ENCODE results near the gene OVCH1.

OVCH1 gene

DNA sequence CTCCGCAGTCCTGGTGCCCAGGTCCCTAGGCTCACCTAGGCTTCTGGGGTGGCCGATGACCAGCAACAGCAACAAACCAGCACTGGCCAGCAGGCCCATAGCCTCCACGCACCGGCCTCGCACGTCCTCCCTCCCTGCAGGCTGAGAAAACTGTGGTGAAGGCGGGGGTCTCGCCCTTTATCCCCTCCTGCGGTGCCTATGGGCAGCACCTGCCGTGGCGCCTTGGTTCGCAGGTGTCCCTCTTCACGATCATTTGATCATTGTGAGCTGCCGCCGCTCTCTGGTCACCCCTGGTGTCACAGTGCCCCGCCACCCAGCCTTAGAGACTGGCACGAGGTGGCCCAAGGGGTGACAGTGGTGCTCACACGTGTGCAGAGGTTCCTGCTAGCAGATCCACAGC is at the start of gene OVCH1:
OVCH1 (minus strand) TSS at position 99 of the 400 bp plus-strand sequence; CDS start at position 99, 0 bp downstream.
- no peak for DNase-seq

DNA sequence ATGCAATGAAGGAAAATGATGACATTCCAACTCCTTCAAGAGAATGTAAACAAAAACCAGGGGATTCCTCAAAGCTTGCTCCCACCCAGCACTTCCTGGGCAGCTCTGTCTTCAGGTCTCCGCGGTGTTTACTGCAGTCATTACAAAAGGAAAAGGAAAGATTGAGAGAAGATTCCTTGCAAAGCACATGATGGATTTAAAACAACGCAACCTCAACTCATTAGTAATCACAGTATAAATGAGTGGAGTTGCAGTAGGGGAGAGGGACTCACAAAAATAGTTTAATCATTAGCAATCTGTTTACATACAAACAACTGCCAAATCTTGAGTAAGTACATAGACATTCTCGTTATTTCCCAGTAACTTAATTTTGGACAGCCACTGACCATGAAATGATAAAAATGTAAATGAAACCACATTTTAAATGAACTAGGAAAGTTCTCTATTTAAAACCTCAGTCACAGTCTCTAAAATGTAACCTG is 49.7 kb upstream of the OVCH1 start:
- DNase-seq = no peak

GRCh38 chr12:29546000-29546399 is 48.5 kb upstream of the OVCH1 start:
- no peak for DNase-seq

GRCh38 chr12:29545102-29545467 is 47.6 kb upstream of the OVCH1 start:
- DNase-seq = no peak

DNA sequence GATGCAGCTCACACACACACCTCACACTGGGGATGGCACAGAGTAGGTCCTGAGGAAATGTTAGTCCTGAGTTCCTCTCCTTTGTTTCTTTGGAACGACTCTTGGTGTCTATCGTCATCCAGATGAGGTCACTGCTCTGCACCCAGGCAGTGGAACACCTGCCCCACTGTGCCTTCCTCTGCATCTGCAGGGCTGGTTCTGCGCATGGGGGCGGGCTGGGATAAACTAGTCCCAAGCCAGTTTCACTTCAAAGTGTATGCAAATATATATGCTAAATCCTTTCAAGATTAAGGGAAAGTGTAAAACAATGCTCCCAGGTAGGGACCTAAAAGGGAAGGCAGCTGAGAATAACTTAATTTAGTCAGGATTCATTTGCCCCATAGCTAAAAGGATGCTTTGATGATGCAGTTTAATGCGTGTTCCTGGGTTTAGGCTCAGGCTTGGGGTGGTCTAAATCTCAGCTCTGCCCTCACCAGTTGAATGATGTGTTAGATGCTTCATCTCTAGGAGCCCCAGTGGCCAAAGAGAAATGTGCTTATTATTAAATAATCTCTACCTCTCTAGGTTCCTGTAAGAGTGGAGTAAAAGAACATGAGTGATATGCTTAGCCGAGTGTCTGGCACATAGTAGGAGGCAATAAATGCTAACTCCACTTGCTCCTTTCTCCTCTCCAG is 47.1 kb upstream of the OVCH1 start:
- no peak for DNase-seq

GRCh38 chr12:29543036-29543435 is 45.5 kb upstream of the OVCH1 start:
- no peak for DNase-seq

DNA sequence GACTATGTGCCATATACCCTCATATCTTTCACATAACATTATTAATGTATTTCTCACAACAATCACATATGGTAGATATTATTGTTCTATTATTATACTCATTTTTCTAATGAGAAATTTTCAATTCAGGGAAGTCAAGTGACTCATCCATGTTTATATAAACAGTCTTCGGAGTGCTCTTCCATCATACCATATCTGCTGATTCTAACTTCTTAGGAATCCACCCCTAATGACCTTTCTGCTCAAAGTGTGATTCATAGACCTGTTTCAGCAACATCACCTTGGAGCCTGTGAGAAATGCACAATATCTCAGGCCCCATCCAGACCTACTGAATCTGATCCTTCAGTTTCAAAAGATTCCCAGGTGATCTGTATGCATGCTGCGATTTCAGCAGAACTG is 39.8 kb upstream of the OVCH1 start:
- no peak for DNase-seq

DNA sequence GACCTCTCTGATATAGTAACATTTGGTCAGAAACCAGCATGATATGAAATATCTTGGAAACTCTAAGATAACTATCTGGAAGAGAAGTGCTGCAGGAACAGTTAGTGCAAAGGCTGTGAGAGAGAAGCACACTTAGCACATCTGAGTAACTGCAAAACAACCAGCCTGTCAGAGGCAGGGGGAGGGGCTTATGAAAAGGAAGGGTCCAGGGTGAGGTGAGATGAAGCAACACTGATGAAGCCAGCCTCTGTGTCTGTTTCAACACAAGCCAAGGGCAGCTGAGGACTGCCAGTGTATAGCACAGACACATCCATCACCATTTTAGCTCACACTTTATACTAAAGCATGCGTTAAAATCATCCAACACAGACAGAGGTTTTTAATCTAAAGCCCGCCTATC is 37.4 kb upstream of the OVCH1 start:
- DNase-seq = no peak

DNA sequence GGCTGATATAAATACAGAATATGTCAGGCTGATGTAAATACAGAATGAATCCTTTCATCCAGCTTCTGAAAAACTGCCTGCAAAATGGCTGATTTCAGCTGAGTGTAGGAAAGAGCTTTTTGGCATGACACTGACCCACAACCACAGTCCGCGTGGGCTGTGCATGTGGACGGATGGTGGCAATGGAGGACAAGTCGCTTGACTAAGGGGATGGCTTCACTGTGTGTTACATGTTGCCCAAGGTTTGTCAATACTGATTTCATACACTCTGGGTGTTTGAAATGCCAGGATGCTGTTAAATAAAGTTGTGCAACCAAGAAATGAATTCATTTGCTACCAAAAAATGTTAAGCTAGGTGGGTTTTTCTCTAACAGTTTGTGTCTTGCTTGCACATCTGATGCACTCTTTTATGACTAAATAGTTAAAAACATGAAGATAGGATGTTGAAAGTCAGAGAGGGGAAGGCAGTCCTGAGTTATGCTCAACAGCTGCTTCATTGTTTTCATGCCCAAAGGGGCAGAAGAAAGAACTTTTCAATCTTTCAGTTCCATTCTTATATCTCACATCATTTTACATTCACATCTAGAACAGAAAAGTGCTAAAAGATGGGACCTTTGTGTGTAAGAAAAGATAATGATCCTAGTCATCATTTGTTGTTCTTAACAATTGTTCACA is 36.5 kb upstream of the OVCH1 start:
- no peak for DNase-seq

DNA sequence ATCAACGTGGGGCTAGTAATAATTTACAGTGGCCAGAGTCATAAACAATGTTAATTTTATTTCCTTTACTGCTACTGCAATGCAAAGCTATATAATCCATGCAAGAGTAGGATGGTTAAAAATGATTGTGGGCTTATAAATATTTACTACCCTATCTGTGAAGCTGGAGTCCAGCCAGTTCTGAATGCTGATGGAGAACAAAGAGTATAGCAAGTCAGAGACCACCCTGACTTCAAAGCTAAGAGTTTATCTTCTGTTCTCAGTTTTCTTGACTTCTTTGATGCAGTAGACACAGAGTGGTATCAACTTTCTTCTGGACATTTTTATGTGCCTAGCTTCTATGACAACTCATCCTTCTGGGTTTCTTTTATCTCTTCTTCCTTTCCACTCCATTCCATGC is 34.0 kb upstream of the OVCH1 start:
- no peak for DNase-seq

DNA sequence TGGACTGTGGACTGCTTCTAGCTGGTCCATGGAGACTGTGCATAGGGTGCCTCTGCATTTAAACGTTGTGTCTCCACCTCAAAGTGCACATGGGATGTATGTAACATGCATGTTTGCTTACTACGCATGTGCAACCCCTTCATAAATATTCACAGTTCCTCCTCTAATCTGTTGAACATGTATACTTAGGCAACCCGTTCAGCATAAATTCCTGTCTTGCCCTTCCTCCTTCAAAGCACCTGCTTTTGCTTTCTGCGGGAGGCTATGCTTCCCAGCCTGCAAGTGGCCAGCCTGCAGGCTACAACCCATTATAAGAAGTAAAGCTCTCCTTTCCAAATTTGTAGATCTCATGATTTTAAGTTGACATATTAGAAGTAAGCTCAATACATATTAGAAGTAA is 33.0 kb upstream of the OVCH1 start:
- DNase-seq = no peak

- no peak for DNase-seq
These were observed 30.7 kb upstream of the OVCH1 start for GRCh38 chr12:29528161-29528560.

DNA sequence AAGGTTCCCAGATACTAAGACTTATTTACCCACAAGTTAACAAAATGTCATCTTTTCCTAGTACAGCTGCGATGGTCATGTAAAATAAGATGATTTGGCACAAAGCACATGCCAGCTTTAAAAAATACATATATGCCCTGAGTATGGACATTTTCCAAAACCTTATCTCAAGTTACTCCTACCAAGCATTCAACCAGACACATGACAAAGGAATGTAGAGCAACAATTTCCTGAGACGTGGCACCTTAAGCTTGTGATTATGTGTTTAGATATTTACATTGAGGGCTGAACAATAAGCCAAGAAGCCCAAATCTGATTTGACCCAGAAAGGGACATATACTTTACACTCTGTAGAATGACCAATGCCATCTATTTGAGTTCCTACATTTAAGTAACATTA is 24.5 kb upstream of the OVCH1 start:
- no peak for DNase-seq

DNA sequence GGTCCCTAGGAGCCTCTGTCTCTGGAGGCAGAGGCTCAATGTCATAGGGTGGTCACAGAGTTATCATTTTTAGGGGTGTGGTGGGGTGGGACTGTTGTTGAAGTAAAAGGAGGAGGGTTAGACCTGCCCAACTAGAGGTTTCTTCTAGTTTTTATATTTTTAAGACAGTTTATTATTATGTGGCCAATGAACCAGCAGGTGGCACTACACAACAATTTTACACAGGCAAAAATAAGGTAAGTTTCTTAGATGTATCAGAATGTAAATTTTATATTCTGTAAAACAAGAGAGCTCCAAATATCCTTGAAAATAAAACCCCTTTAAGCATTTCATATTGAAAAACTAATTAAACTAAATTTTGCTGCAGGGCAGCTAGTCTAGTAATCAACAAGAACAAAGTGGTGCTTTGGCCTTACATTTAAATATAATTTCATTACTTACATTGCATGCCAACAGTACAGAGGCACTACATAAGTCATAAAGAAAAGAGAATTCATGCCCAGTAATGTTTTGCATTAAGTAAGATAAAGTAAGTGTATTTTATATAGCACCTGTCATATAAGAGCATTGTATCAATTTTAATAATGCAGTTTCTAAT is 22.2 kb upstream of the OVCH1 start:
- peak; percentile 2 for DNase-seq

- no peak for DNase-seq
These were observed 20.9 kb upstream of the OVCH1 start for GRCh38 chr12:29518407-29518806.

- no peak for DNase-seq
These were observed 19.8 kb upstream of the OVCH1 start for GRCh38 chr12:29517264-29517663.

GRCh38 chr12:29516431-29516875 is 19.0 kb upstream of the OVCH1 start:
- no peak for DNase-seq

- no peak for DNase-seq
These were observed 13.2 kb upstream of the OVCH1 start for GRCh38 chr12:29510591-29511185.

GRCh38 chr12:29509503-29509902 is 12.0 kb upstream of the OVCH1 start:
- no peak for DNase-seq

DNA sequence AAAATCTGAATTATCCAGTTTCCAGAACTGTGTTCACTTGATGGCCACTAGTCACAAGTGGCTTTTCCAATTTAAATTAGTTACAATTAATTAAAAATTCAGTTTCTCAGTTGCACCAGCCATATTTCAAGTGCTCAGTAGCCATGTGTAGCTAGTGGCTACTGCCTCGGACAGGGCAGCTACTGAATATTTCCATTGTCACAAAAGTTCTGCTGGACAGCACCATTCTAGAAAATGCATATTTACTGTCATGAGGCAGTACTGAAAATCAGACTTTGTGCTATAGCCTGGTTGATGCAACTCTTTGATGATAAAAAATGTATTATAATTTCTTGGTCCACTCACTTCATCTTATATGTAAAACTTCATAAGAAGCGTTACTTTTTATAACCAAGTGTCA is 11.5 kb upstream of the OVCH1 start:
- no peak for DNase-seq

GRCh38 chr12:29505122-29505521 is 7.6 kb upstream of the OVCH1 start:
- DNase-seq = no peak

- no peak for DNase-seq
These were observed 5.8 kb upstream of the OVCH1 start for GRCh38 chr12:29503283-29503682.

DNA sequence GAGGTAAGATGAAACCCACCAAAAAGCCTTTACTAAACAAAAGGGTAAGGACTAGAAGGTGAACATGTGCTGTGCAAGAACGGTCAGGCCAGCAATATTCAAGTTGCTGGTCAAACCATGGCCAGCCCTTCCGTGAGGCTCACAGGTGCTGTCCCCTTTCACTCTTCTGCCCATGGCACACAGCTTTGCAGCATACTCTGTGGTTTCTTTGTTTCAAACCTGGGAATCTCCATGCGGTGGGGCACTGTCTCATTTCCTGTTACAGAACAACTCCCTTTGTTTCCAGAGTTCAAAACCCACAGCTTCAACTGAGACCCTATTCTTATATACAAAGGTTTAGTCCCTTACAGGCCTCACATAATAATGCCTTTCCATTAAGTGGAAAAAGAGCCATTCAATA is 1.7 kb upstream of the OVCH1 start:
- DNase-seq = no peak

- no peak for DNase-seq
These were observed 4.6 kb downstream of the OVCH1 start for GRCh38 chr12:29492891-29493290.

Measured in NCI-H446 treated with DMSO at 0.1 percent for 48 hours (cell line).